ENCODE data around the gene NHLRC2. TPM values are rescaled to one million over a fixed set of nuclear protein-coding genes. Genes with fewer than 3 reads are reported as not detected.

Gene NHLRC2
- total and polyA plus RNA-seq, 2 donors (not counting 3 experiments of a cell fraction or from before 2014, with no cell fraction given) = 5.2 to 28.2 TPM

DNA sequence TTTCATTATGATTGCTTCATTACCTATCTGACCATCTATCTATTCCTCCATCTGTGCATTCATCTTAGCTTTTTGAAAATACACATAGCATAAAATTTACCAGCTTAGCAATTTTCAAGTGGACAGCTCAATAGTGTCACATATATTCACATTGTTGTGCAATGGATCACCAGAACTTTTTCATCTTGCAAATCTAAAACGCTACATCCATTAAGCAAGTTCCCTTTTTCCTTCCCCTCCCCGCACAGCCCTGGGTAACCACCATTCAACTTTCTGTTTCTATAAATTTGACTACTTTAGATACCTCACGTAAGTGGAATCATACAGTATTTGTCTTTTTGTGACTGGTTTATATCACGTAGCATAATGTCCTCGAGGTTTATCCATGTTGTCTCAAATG, 111.2 kb downstream of the NHLRC2 start:
- Histone ChIP-seq H3K4me2 (ENCODE audit: insufficient read depth, low read length) (no peak overlapping the region), H4K20me1 (replicated peaks; ENCODE audit: control insufficient read depth, extremely low read depth, insufficient read depth, low read length) (no peaks in the 10 kb centered on the region), H3K27me3 (ENCODE audit: control insufficient read depth in 2 of 2, insufficient read depth in 2 of 2, low read length in 2 of 2) (peaks cover 0 to 2% of the 10 kb centered on the region in 2 experiments), H3K79me2 (ENCODE audit: control insufficient read depth, insufficient read depth, low read length) (no peaks in the 10 kb centered on the region), H3K9ac (replicated peaks; ENCODE audit: extremely low read depth, insufficient read depth, low read length) (no peak overlapping the region), H3K9me1 (replicated peaks; ENCODE audit: control insufficient read depth, extremely low read depth, insufficient read depth, low read length) (no peaks in the 10 kb centered on the region), H3K27ac (ENCODE audit: insufficient read depth, low read depth, low read length) (no peak overlapping the region), H3K4me3 (replicated peaks in 1 of 3; ENCODE audit: insufficient read depth in 1 of 3, low read depth in 1 of 3, low read length in 3 of 3) (no peak overlapping the region), H2AFZ (ENCODE audit: low read depth, low read length) (no peak overlapping the region), H3K4me1 (ENCODE audit: control insufficient read depth, extremely low read depth, insufficient read depth, low read length) (no peaks in the 10 kb centered on the region), H3K9me3 (replicated peaks; ENCODE audit: control insufficient read depth, insufficient read depth, low read length) (no peaks in the 10 kb centered on the region), H3K36me3 (ENCODE audit: control insufficient read depth in 2 of 2, extremely low read depth in 1 of 2, insufficient read depth in 2 of 2, low read length in 2 of 2) (no peaks in the 10 kb centered on the region)
- ChIA-PET POLR2A (no interaction called here), CTCF (interaction anchor here (1.2 kb wide), 1 partner anchor 21 kb away, joined by 4 read pairs; no protein-coding TSS in a partner anchor)
- intact Hi-C loops (cut with micrococcal nuclease) (no loop called here), dilution Hi-C loops (cut with MboI; ENCODE audit: extremely low pct_ligation_motif_present, low sequenced_read_pairs) (no loop called here)
- TF ChIP-seq JUN (IDR thresholded peaks at IDR 0.05; ENCODE audit: borderline replicate concordance, insufficient read depth, insufficient read length, low read depth) (no peak), POLR2A (IDR thresholded peaks at IDR 0.05; ENCODE audit: low read depth, low read length) (no peak), POLR2AphosphoS5 (IDR thresholded peaks at IDR 0.05; ENCODE audit: insufficient read depth, low read depth, low read length) (no peak), MYC (IDR thresholded peaks at IDR 0.05; ENCODE audit: low read depth, low read length) (no peak), FOS (IDR thresholded peaks at IDR 0.05; ENCODE audit: borderline replicate concordance, insufficient read depth, low read length) (no peak), GATA2 (IDR thresholded peaks at IDR 0.05; ENCODE audit: insufficient read depth, insufficient read length, low read depth, low read length) (no peak)
- TF ChIP-seq, protein P1, sequence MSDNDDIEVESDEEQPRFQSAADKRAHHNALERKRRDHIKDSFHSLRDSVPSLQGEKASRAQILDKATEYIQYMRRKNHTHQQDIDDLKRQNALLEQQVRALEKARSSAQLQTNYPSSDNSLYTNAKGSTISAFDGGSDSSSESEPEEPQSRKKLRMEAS (IDR thresholded peaks at IDR 0.05; ENCODE audit: insufficient read depth, insufficient read length) = no peak
- FAIRE-seq = no peak
- DNase-seq (ENCODE audit: low read depth, low spot score) = no peak
- BruUV-seq (replicated peaks) = no TSS peak

Small RNAs within 50 kb of the gene (small RNA-seq; reads per million reads assigned to genes)
- gene RF00560 (ENCODE audit: insufficient read depth, insufficient read length, low read depth, low replicate concordance) = not detected

Other genes starting within 250 kb of the NHLRC2 start
- not detected in 2 replicates for gene NRAP, start 190.6 kb upstream of the NHLRC2 start, total RNA-seq
- not detected in 2 replicates for gene NRAP, start 190.6 kb upstream of the NHLRC2 start, polyA plus RNA-seq
- 43.1 and 54.3 TPM in 2 replicates for gene CASP7, start 174.7 kb upstream of the NHLRC2 start, total RNA-seq
- gene CASP7, start 174.7 kb upstream of the NHLRC2 start, polyA plus RNA-seq = 14.6 and 14.7 TPM in 2 replicates
- gene PLEKHS1, start 103.0 kb upstream of the NHLRC2 start, total RNA-seq = not detected in 2 replicates
- not detected in 2 replicates for gene PLEKHS1, start 103.0 kb upstream of the NHLRC2 start, polyA plus RNA-seq
- 5.4 and 6.7 TPM in 2 replicates for gene DCLRE1A, start 579 bp upstream of the NHLRC2 start, total RNA-seq
- gene DCLRE1A, start 579 bp upstream of the NHLRC2 start, polyA plus RNA-seq = 2.9 and 3.6 TPM in 2 replicates
- 0.97 and 1.8 TPM in 2 replicates for gene ADRB1, start 189.2 kb downstream of the NHLRC2 start, total RNA-seq
- 0.23 and 0.49 TPM in 2 replicates for gene ADRB1, start 189.2 kb downstream of the NHLRC2 start, polyA plus RNA-seq

Data from endothelial cell of umbilical vein (primary cell).